Measurements from ENCODE around the gene THPO. TPM values are rescaled to one million over a fixed set of nuclear protein-coding genes. Genes with fewer than 3 reads are reported as not detected.

The THPO gene
- polyA plus RNA-seq, 3 donors: not detected

DNA sequence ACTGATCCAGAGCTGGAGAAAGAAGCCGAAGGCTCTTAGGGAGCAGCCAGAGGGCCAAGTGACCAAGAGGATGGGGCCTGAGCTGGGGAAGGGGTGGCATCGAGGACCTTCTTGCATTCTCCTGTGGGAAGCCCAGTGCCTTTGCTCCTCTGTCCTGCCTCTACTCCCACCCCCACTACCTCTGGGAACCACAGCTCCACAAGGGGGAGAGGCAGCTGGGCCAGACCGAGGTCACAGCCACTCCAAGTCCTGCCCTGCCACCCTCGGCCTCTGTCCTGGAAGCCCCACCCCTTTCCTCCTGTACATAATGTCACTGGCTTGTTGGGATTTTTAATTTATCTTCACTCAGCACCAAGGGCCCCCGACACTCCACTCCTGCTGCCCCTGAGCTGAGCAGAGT, 11.4 kb upstream of the THPO start:
- Histone ChIP-seq H3K36me3 (replicated peaks in 1 of 2; ENCODE audit: control insufficient read depth in 1 of 2, insufficient read depth in 2 of 2, low read length in 2 of 2) (no peaks in the 10 kb centered on the region), H3K27ac (ENCODE audit: low read depth in 1 of 2, low read length in 2 of 2) (no peak overlapping the region), H3K9me3 (replicated peaks in 1 of 2; ENCODE audit: control insufficient read depth in 1 of 2, insufficient read depth in 1 of 2, low read length in 2 of 2) (no peaks in the 10 kb centered on the region), H4K20me1 (ENCODE audit: insufficient read depth, low read length) (no peaks in the 10 kb centered on the region), H3K27me3 (ENCODE audit: control insufficient read depth in 2 of 2, insufficient read depth in 2 of 2, low read length in 2 of 2) (peaks cover 0 to 10% of the 10 kb centered on the region in 2 donors), H3K4me2 (replicated peaks; ENCODE audit: extremely low read depth, low read length, poor library complexity, severe bottlenecking) (no peak overlapping the region), H3K4me3 (replicated peaks in 1 of 3; ENCODE audit: low read depth in 2 of 3, low read length in 3 of 3) (no peak overlapping the region), H3K79me2 (ENCODE audit: insufficient read depth, low read length) (no peaks in the 10 kb centered on the region), H3K4me1 (ENCODE audit: control insufficient read depth in 1 of 2, insufficient read depth in 2 of 2, low read length in 2 of 2) (no peaks in the 10 kb centered on the region), H3K9ac (ENCODE audit: insufficient read depth, low read length, poor library complexity, severe bottlenecking) (no peak overlapping the region), H2AFZ (ENCODE audit: insufficient read depth, low read depth, low read length, poor library complexity, severe bottlenecking) (no peak overlapping the region)
- peaks cover 15 to 32% (median 21%) of the 10 kb centered on the region in 3 donors for H3K27me3 Mint-ChIP-seq (ENCODE audit: low read depth in 3 of 3)
- no CpG with 5 or more reads among the region's 5 CpGs for WGBS (ENCODE audit: insufficient coverage)
- DNase-seq: no peak
- H3K27ac Mint-ChIP-seq: no peak overlapping the region
- H3K4me3 Mint-ChIP-seq: no peak overlapping the region
- peaks cover 0 to 1% (median 0%) of the 10 kb centered on the region in 7 donors for H3K9me3 Mint-ChIP-seq
- no peaks in the 10 kb centered on the region for H3K36me3 Mint-ChIP-seq
- peaks cover 2% of the 10 kb centered on the region for H3K4me1 Mint-ChIP-seq
- intact Hi-C loops (cut with micrococcal nuclease): no loop called here
- TF ChIP-seq, protein P1, sequence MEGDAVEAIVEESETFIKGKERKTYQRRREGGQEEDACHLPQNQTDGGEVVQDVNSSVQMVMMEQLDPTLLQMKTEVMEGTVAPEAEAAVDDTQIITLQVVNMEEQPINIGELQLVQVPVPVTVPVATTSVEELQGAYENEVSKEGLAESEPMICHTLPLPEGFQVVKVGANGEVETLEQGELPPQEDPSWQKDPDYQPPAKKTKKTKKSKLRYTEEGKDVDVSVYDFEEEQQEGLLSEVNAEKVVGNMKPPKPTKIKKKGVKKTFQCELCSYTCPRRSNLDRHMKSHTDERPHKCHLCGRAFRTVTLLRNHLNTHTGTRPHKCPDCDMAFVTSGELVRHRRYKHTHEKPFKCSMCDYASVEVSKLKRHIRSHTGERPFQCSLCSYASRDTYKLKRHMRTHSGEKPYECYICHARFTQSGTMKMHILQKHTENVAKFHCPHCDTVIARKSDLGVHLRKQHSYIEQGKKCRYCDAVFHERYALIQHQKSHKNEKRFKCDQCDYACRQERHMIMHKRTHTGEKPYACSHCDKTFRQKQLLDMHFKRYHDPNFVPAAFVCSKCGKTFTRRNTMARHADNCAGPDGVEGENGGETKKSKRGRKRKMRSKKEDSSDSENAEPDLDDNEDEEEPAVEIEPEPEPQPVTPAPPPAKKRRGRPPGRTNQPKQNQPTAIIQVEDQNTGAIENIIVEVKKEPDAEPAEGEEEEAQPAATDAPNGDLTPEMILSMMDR (IDR thresholded peaks at IDR 0.05): no peak

DNA sequence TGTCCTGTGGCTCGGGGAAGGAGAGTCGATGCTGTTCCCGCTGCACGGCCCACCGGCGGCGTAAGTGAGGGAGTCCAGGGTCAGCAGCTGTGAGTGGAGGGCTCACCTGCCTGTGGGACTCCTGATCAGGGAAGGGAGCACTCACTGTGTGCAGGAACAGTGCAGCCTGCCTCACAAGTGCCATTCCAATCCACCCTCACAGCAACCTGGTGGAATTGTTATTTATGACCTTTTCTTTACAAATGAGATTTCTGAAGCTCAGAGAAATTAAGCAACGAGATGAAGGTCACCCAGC, 10.9 kb upstream of the THPO start:
- Mint-ChIP-seq H3K36me3 (no peaks in the 10 kb centered on the region), H3K27ac (no peak overlapping the region), H3K4me3 (no peak overlapping the region), H3K4me1 (peaks cover 5% of the 10 kb centered on the region), H3K9me3 (peaks cover 0 to 2% (median 0%) of the 10 kb centered on the region in 7 donors), H3K27me3 (ENCODE audit: low read depth in 3 of 3) (peaks cover 18 to 32% (median 21%) of the 10 kb centered on the region in 3 donors)
- H4K20me1 ChIP-seq (ENCODE audit: insufficient read depth, low read length): no peaks in the 10 kb centered on the region
- no peak for DNase-seq
- no peak overlapping the region for H3K9ac ChIP-seq (ENCODE audit: insufficient read depth, low read length, poor library complexity, severe bottlenecking)
- no peaks in the 10 kb centered on the region for H3K36me3 ChIP-seq (replicated peaks in 1 of 2; ENCODE audit: control insufficient read depth in 1 of 2, insufficient read depth in 2 of 2, low read length in 2 of 2)
- no peak overlapping the region for H3K4me3 ChIP-seq (replicated peaks in 1 of 3; ENCODE audit: low read depth in 2 of 3, low read length in 3 of 3)
- H3K9me3 ChIP-seq (replicated peaks in 1 of 2; ENCODE audit: control insufficient read depth in 1 of 2, insufficient read depth in 1 of 2, low read length in 2 of 2): no peaks in the 10 kb centered on the region
- TF ChIP-seq, protein P1 (IDR thresholded peaks at IDR 0.05): no peak
- H3K27ac ChIP-seq (ENCODE audit: low read depth in 1 of 2, low read length in 2 of 2): no peak overlapping the region
- no peak overlapping the region for H3K4me2 ChIP-seq (replicated peaks; ENCODE audit: extremely low read depth, low read length, poor library complexity, severe bottlenecking)
- WGBS (ENCODE audit: insufficient coverage): 92% methylated on average over 8 of the region's 8 CpGs
- intact Hi-C loops (cut with micrococcal nuclease): no loop called here
- no peak overlapping the region for H2AFZ ChIP-seq (ENCODE audit: insufficient read depth, low read depth, low read length, poor library complexity, severe bottlenecking)
- no peaks in the 10 kb centered on the region for H3K79me2 ChIP-seq (ENCODE audit: insufficient read depth, low read length)
- no peaks in the 10 kb centered on the region for H3K4me1 ChIP-seq (ENCODE audit: control insufficient read depth in 1 of 2, insufficient read depth in 2 of 2, low read length in 2 of 2)
- peaks cover 0 to 10% of the 10 kb centered on the region in 2 donors for H3K27me3 ChIP-seq (ENCODE audit: control insufficient read depth in 2 of 2, insufficient read depth in 2 of 2, low read length in 2 of 2)
